DMS153 treated with DMSO at 0.1 percent for 48 hours (cell line): Measurements from ENCODE around the gene MUC12.
"Not testable (repeated sequence)": the region's sequence is repeated elsewhere in the genome, so short reads cannot be mapped to it uniquely, and the experiment has no call there.

ENCODE experiments used
- DNase-seq: peaks from one replicate; lab custom pipeline; 2025; ENCODE audit not compliant: unreplicated experiment; lab: John Stamatoyannopoulos, UW

The MUC12 gene

GRCh38 chr7:100984241-100984918, 15.0 kb downstream of the MUC12 start:
- not testable (repeated sequence) for DNase-seq

- DNase-seq = not testable (repeated sequence)
Measured at GRCh38 chr7:100985033-100985797, 15.8 kb downstream of the MUC12 start.

GRCh38 chr7:100991631-100992030, 22.3 kb downstream of the MUC12 start:
- DNase-seq = no peak

GRCh38 chr7:100992280-100992679, 22.9 kb downstream of the MUC12 start:
- not testable (repeated sequence) for DNase-seq

GRCh38 chr7:100994671-100995070, 25.3 kb downstream of the MUC12 start:
- DNase-seq = not testable (repeated sequence)

- not testable (repeated sequence) for DNase-seq
Measured at GRCh38 chr7:100998530-100998929, 29.2 kb downstream of the MUC12 start.

GRCh38 chr7:100999334-100999733, 30.0 kb downstream of the MUC12 start:
- DNase-seq = not testable (repeated sequence)

GRCh38 chr7:101000025-101000424, 30.7 kb downstream of the MUC12 start:
- DNase-seq = not testable (repeated sequence)

GRCh38 chr7:101002333-101002732, 33.0 kb downstream of the MUC12 start:
- not testable (repeated sequence) for DNase-seq

GRCh38 chr7:101007361-101007760, 38.0 kb downstream of the MUC12 start:
- DNase-seq = not testable (repeated sequence)

GRCh38 chr7:101009629-101010028, 40.3 kb downstream of the MUC12 start:
- DNase-seq = no peak

- no peak for DNase-seq
Measured at GRCh38 chr7:101012931-101013330, 43.6 kb downstream of the MUC12 start.

GRCh38 chr7:101015626-101016025, 46.3 kb downstream of the MUC12 start:
- no peak for DNase-seq

- peak; percentile 71 for DNase-seq
Measured at GRCh38 chr7:101017064-101017777, 47.9 kb downstream of the MUC12 start.

- DNase-seq = no peak
Measured at GRCh38 chr7:101018271-101019167, 49.2 kb downstream of the MUC12 start.

- no peak for DNase-seq
Measured at GRCh38 chr7:101020444-101020843, 51.1 kb downstream of the MUC12 start.

GRCh38 chr7:101021703-101022102, 52.3 kb downstream of the MUC12 start:
- peak; percentile 16 for DNase-seq

GRCh38 chr7:101023839-101024238, 54.5 kb downstream of the MUC12 start:
- DNase-seq = no peak

- DNase-seq = no peak
Measured at GRCh38 chr7:101031082-101031481, 61.7 kb downstream of the MUC12 start.

- no peak for DNase-seq
Measured at GRCh38 chr7:101035941-101036340, 66.6 kb downstream of the MUC12 start.

- not testable (repeated sequence) for DNase-seq
Measured at GRCh38 chr7:101041283-101041682, 71.9 kb downstream of the MUC12 start.
